Glutamatergic neuron (in vitro differentiated cells): Measurements from ENCODE around the gene MTR. TPM values are rescaled to one million over a fixed set of nuclear protein-coding genes. Genes with fewer than 3 reads are reported as not detected.

Source experiments
- DNase-seq: peaks from one replicate; pipeline ENCODE4 v3.0.0; 2022
- H3K27ac Mint-ChIP-seq: one replicate; pipeline ENCODE4 v1.8.0; 2020; ENCODE audit warnings: mild to moderate bottlenecking, mixed read lengths, inconsistent platforms; ENCODE audit not compliant: unreplicated experiment
- H3K27me3 Mint-ChIP-seq: one replicate; pipeline ENCODE4 v1.8.0; 2020; ENCODE audit warnings: mild to moderate bottlenecking, moderate library complexity, mixed read lengths, inconsistent platforms; ENCODE audit not compliant: unreplicated experiment
- H3K36me3 Mint-ChIP-seq: one replicate; pipeline ENCODE4 v1.8.0; 2020; ENCODE audit warnings: mild to moderate bottlenecking, mixed read lengths, inconsistent platforms; ENCODE audit not compliant: unreplicated experiment
- H3K4me1 Mint-ChIP-seq: one replicate; pipeline ENCODE4 v1.8.0; 2020; ENCODE audit warnings: mild to moderate bottlenecking, low read depth, mixed read lengths, inconsistent platforms; ENCODE audit not compliant: unreplicated experiment
- H3K4me3 Mint-ChIP-seq: one replicate; pipeline ENCODE4 v1.8.0; 2020; ENCODE audit warnings: mild to moderate bottlenecking, mixed read lengths, inconsistent platforms; ENCODE audit not compliant: unreplicated experiment
- H3K9me3 Mint-ChIP-seq: one replicate; pipeline ENCODE4 v1.8.0; 2020; ENCODE audit warnings: mild to moderate bottlenecking, moderate library complexity, mixed read lengths, inconsistent platforms; ENCODE audit not compliant: unreplicated experiment
- CTCF ChIP-seq: fragments of 200-600 bp; sonication (generic); IDR thresholded peaks from one replicate; pipeline ENCODE4 v1.5.0; 2021; ENCODE audit not compliant: partially characterized antibody, unreplicated experiment
- total RNA-seq: library from RNA; stranded (reverse); fragmentation: NEBNext Ultra II Directional; extraction: Animal tissue kit (Norgen Biotek cat#: 25700); gene quantifications from one replicate; pipeline ENCODE4 v1.2.1, GENCODE V29; 2021; ENCODE audit not compliant: unreplicated experiment

Gene MTR
- total RNA-seq, 1 donor from 2014 or later = 33.2 TPM

GRCh38 chr1:236948996-236949395, 153.9 kb downstream of the MTR start:
- TF ChIP-seq CTCF = no peak
- H3K9me3 Mint-ChIP-seq = peaks cover 1% of the 10 kb centered on the region
- no peaks in the 10 kb centered on the region for H3K4me1 Mint-ChIP-seq
- H3K4me3 Mint-ChIP-seq = no peak overlapping the region
- DNase-seq = no peak
- peaks cover 2% of the 10 kb centered on the region for H3K27me3 Mint-ChIP-seq
- H3K27ac Mint-ChIP-seq = no peak overlapping the region
- H3K36me3 Mint-ChIP-seq = no peaks in the 10 kb centered on the region

- peaks cover 2% of the 10 kb centered on the region for H3K27me3 Mint-ChIP-seq
- no peak for TF ChIP-seq CTCF
- peaks cover 9% of the 10 kb centered on the region for H3K36me3 Mint-ChIP-seq
- no peaks in the 10 kb centered on the region for H3K4me1 Mint-ChIP-seq
- H3K9me3 Mint-ChIP-seq = peaks cover 1% of the 10 kb centered on the region
- DNase-seq = no peak
- H3K27ac Mint-ChIP-seq = no peak overlapping the region
- no peak overlapping the region for H3K4me3 Mint-ChIP-seq
Observed at GRCh38 chr1:236950365-236950764, 155.3 kb downstream of the MTR start.

DNA sequence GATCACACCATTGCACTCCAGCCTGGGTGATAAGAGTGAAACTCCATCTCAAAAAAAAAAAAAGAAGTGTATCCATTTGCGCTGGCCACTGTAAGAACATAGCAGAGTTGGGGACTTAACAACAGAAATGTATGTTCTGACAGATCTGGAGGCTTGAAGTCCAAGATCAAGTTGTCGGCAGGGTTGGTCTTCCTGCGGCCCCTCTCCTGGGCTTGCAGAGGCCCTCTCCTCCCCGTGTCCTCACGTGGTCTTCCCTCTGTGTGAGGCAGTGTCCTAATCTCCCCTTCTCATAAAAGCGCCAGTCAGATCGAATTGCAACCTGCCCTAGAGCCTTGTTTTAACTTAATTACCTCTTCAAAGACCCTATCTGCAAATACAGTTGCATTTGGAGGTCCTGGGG, 156.6 kb downstream of the MTR start:
- Mint-ChIP-seq H3K27ac (no peak overlapping the region), H3K4me1 (no peaks in the 10 kb centered on the region), H3K27me3 (peaks cover 2% of the 10 kb centered on the region), H3K4me3 (no peak overlapping the region), H3K9me3 (peaks cover 1% of the 10 kb centered on the region), H3K36me3 (peaks cover 13% of the 10 kb centered on the region)
- no peak for DNase-seq
- TF ChIP-seq CTCF = no peak

GRCh38 chr1:236952246-236953003, 157.3 kb downstream of the MTR start:
- H3K36me3 Mint-ChIP-seq = peaks cover 13% of the 10 kb centered on the region
- no peaks in the 10 kb centered on the region for H3K4me1 Mint-ChIP-seq
- H3K9me3 Mint-ChIP-seq = peaks cover 1% of the 10 kb centered on the region
- H3K27me3 Mint-ChIP-seq = peaks cover 2% of the 10 kb centered on the region
- H3K4me3 Mint-ChIP-seq = no peak overlapping the region
- DNase-seq = no peak
- no peak for TF ChIP-seq CTCF
- no peak overlapping the region for H3K27ac Mint-ChIP-seq

DNA sequence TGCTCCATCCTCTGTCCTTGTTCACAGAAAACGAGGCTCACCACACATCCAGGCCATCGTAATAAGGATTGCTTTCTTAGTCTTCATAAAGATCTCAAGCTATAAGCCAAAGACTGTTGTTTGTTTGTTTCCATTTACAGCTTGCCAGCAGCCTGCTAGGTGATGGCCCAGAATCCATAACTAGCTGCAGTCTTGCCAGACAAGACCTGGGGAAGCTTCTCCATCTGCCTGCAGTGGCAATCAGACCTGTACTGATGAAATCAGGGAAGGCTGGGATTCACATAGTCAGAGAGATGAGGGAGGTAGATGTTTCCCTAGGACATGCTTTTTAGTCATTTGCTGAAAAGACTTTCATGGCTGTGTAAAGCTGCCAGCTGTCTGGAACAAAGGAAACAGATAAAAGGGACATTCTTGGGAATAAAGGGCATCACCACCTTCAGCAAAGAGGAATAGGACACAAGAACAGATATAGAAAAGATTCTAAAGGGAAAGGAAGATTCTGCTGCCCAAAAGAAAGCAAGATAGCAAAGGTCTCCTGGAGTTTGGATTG, 158.1 kb downstream of the MTR start:
- no peaks in the 10 kb centered on the region for H3K4me1 Mint-ChIP-seq
- no peak overlapping the region for H3K27ac Mint-ChIP-seq
- H3K4me3 Mint-ChIP-seq = no peak overlapping the region
- DNase-seq = no peak
- peaks cover 1% of the 10 kb centered on the region for H3K9me3 Mint-ChIP-seq
- H3K36me3 Mint-ChIP-seq = peaks cover 13% of the 10 kb centered on the region
- peaks cover 2% of the 10 kb centered on the region for H3K27me3 Mint-ChIP-seq
- TF ChIP-seq CTCF = no peak

Other genes with a start within 250 kb of the MTR start
- 31.7 TPM for gene HEATR1, start 190.8 kb upstream of the MTR start, total RNA-seq
- gene ACTN2, start 108.8 kb upstream of the MTR start, total RNA-seq = 2.7 TPM
- gene MT1HL1, start 209.1 kb downstream of the MTR start, total RNA-seq = not detected
- gene RYR2, start 246.9 kb downstream of the MTR start, total RNA-seq = 47.0 TPM